BJ (cell line): Measurements from ENCODE around the gene CA12. TPM values are rescaled to one million over a fixed set of nuclear protein-coding genes. Genes with fewer than 3 reads are reported as not detected.

Experiments used
- CTCF ChIA-PET: fragments of 350-600 bp; formaldehyde crosslinking; extraction: SDS; loops from one replicate; lab custom pipeline; 2021; ENCODE audit warnings: antibody characterized with exemption, inconsistent platforms; lab: Yijun Ruan, JAX
- POLR2A ChIA-PET: fragments of 300-600 bp; sonication (Branson Sonifier 250); formaldehyde crosslinking; extraction: SDS; loops from one replicate; lab custom pipeline; 2021; ENCODE audit warnings: antibody characterized with exemption; lab: Charles Lee
- DNase-seq: peaks from one replicate; pipeline ENCODE4 v3.0.0-alpha.2; 2011; ENCODE audit warnings: low read depth
- H3K27me3 ChIP-seq: 2 replicates; pipeline ENCODE4 v1.6.0; 2011; ENCODE audit warnings: low read length; ENCODE audit not compliant: control insufficient read depth, insufficient read depth
- H3K36me3 ChIP-seq: 2 replicates; pipeline ENCODE4 v1.5.1; 2011; ENCODE audit warnings: low read length; ENCODE audit not compliant: control insufficient read depth, insufficient read depth
- H3K4me3 ChIP-seq: 2 replicates; pipeline ENCODE4 v1.5.1; 2011; ENCODE audit warnings: low read depth, mild to moderate bottlenecking, control low read depth, low read length
- CTCF ChIP-seq: IDR thresholded peaks from 2 replicates; pipeline ENCODE4 v1.5.1; 2011; ENCODE audit warnings: low read depth, mild to moderate bottlenecking, control low read depth, inconsistent platforms, low read length, moderate library complexity; ENCODE audit not compliant: insufficient read depth
- polyA plus RNA-seq: library from polyadenylated mRNA; depleted of rRNA; stranded (reverse); fragments of >200 nt; gene quantifications from 2 replicates; pipeline ENCODE4 v1.2.3, GENCODE V29; 2011

Gene CA12
- polyA plus RNA-seq, 1 experiment = 16.9 TPM

DNA sequence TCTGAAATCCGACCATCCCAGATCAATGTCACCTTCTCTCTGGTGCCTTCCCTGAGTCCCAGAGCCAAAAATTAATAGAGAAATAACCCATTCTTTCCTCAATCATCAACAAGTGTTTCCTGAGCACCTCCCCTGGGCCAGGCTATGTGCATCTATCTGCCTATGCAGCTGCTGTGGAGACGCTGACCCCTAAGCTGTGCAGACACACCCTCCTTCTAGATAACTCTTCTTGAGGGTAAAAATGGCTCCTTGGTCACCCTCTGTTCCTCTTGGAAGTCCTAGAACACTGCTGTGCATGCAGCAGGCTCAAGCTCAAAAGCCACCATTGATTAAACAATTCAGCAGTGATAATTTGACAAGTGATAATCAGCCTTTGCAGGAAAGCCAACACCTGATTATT, 18.4 kb downstream of the CA12 start:
- Histone ChIP-seq H3K4me3 (no peak overlapping the region), H3K36me3 (no peaks in the 10 kb centered on the region), H3K27me3 (no peaks in the 10 kb centered on the region; the same call in 1 of the 2 replicates)
- POLR2A ChIA-PET = no interaction called here
- no peak for DNase-seq
- CTCF ChIA-PET = no interaction called here
- TF ChIP-seq CTCF = no peak

DNA sequence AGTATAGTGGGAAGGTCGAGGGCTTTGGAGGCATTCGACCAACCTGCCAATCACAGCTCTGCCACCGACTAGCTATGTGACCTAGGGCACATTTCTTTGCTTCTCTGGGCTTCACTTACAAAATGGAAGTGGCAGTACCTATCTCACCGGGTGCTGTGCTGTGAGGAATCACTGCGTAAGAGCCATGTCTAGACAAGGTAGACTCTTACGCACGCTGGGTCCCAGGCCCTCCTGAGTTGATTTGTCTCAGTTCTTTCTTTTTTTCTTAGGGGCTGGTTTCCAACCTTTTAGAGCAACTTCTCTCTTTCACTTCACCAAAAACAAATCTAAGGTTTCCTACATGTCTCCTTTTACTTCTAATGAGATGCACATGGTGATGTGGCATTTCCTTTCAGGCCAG, 18.8 kb downstream of the CA12 start:
- no peak overlapping the region for H3K4me3 ChIP-seq
- no peaks in the 10 kb centered on the region for H3K36me3 ChIP-seq
- no peaks in the 10 kb centered on the region; the same call in 1 of the 2 replicates for H3K27me3 ChIP-seq
- no peak for TF ChIP-seq CTCF
- DNase-seq = no peak
- POLR2A ChIA-PET = no interaction called here
- CTCF ChIA-PET = interaction anchor here (0.8 kb wide), 1 partner anchor 9 kb away, joined by 3 read pairs; no protein-coding TSS in a partner anchor

GRCh38 chr15:63362196-63362595, 19.4 kb downstream of the CA12 start:
- ChIA-PET POLR2A (no interaction called here), CTCF (interaction anchor here (0.8 kb wide), 1 partner anchor 8 kb away, joined by 3 read pairs; no protein-coding TSS in a partner anchor)
- TF ChIP-seq CTCF = no peak
- DNase-seq = no peak
- H3K4me3 ChIP-seq = no peak overlapping the region
- H3K36me3 ChIP-seq = no peaks in the 10 kb centered on the region
- H3K27me3 ChIP-seq = no peaks in the 10 kb centered on the region; the same call in 1 of the 2 replicates

- TF ChIP-seq CTCF = no peak
- H3K36me3 ChIP-seq = no peaks in the 10 kb centered on the region
- CTCF ChIA-PET = no interaction called here
- no peak for DNase-seq
- POLR2A ChIA-PET = no interaction called here
- no peak overlapping the region for H3K4me3 ChIP-seq
- H3K27me3 ChIP-seq = no peaks in the 10 kb centered on the region; the same call in 1 of the 2 replicates
Measured at GRCh38 chr15:63360170-63360569, 21.5 kb downstream of the CA12 start.

- Histone ChIP-seq H3K27me3 (no peaks in the 10 kb centered on the region; the same call in 1 of the 2 replicates), H3K4me3 (no peak overlapping the region), H3K36me3 (no peaks in the 10 kb centered on the region)
- CTCF ChIA-PET = no interaction called here
- POLR2A ChIA-PET = no interaction called here
- DNase-seq = no peak
- TF ChIP-seq CTCF = no peak
Measured at GRCh38 chr15:63358241-63359029, 23.2 kb downstream of the CA12 start.
